GM18517 (cell line): ENCODE data around the gene DBR1.
A peak's percentile ranks its signal among the peaks of the same experiment; 100 is the strongest.
"Not testable (repeated sequence)": the region's sequence is repeated elsewhere in the genome, so short reads cannot be mapped to it uniquely, and the experiment has no call there.

ENCODE experiments used
- ATAC-seq: cut with Tn5 transposase; IDR thresholded peaks from one replicate; pipeline ENCODE4 v1.9.1; 2021; ENCODE audit warnings: mild to moderate bottlenecking, moderate library complexity; ENCODE audit not compliant: unreplicated experiment

Gene DBR1

DNA sequence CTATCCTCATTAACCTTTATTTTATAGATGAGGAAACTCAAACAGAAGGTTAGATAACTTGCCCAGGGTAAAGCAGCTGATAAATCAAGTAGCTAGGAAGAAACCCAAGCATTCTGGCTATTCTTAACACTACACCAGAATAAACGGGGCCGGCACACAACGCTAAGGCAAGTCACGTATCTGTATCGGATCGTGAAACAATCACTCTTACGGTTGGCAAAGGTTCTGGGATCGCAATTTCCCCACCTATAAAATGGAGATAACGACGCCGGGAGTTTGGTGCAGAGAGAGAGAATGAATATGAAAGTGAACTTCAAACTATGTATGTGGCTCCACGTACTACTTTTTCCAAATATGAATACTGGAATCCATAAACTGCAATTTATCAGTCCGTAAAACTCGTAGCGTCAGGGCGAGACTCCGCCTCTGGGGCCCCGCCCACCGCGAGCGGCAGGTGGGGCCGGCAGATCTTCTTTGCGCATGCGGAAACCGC, 12.1 kb upstream of the DBR1 start:
- ATAC-seq = peak; percentile 88

DNA sequence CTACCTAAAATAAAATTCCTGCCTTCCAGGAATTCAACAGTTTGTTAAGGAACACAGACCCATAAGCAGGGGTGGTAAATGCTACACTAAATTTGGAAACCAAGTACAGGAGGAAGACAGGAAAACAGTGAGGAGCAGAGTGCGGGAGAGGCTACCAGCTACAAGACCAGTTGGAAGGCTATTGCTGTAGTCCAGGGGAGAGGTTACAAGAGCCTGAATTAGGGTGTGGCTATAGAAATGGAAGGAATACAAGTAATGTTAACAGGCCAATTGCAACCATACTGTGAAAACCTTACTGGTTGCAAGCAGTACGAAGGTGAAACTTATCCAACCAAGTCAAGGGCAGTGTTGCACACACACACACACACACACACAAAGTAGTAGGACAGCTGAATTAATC, 11.5 kb upstream of the DBR1 start:
- ATAC-seq = no peak

DNA sequence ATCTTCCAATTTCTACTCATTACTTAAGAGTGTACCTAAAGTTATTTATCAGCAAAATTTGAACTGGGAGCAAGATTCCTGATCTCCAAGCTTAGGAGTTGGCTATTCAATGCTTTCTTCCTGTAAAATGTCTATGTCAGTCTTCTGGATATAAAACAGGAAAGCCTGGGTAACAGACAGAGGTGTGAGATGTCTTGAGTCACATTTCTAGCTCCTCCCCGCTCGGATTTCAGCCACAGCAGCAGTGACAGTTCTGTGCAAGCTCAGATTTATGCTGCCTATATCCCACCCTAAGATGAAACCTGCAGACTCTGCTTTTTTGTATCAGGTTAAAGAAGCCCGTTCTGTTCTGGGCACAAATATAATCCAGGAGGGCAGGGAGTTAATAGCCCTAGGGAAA, 10.3 kb upstream of the DBR1 start:
- ATAC-seq = no peak

DNA sequence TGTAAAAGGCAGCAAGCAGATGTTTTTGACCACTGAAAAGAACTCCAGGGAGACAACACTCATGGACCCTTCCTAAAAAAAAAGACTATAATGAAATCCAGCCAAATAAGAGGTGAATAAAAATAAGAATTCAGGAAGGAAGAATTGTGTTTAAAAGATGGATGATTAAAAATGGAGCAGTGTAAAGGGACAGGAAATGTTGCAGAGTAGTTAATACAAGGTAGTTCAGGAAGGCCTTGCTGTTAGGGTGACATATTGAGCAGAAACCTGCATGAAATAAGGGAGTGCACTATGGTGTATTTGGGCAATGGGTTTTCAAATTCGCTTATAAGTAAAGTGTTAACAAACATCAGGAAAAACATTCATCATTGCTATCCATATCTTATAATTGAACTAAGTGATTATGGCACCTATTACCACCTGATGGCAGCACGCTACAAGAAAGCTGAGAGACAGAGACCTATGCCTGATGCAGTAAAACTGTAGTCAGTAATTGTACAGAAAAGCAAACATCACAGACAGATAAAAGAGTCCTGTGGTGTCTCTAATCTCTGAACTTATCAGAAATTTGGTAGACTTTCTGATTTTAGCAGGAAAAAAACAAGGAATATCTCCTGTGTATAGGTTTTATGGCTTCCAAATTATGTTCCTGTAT, 5.8 kb upstream of the DBR1 start:
- ATAC-seq = peak; percentile 85

DNA sequence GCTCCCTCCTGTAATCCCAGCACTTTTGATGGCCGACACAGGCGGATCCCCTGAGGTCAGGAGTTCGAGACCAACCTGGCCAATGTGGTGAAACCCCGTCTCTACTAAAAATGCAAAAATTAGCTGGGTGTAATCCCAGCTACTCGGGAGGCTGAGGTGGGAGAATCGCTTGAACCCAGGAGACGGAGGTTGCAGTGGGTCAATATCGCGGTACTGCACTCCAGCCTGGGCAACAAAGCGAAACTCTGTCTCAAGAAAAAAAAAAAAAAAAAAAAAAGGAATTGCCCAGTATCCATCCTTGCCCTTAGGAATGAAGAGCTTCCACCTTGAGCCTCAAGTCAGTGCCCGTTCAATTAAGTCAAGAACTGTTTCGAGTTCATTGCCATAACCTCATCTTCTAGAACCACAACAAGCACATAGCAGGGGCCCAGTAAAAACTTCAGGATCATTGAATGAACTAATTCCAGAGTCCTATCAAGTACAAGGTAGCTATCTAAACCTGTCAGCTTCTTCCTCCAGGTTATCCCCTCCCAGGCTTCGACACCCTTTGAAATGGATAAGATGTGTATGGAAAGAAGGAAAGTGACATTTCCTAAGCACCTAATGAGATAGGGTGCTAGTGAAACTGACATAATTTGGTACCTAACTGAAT, 826 bp downstream of the DBR1 start:
- ATAC-seq = no peak

DNA sequence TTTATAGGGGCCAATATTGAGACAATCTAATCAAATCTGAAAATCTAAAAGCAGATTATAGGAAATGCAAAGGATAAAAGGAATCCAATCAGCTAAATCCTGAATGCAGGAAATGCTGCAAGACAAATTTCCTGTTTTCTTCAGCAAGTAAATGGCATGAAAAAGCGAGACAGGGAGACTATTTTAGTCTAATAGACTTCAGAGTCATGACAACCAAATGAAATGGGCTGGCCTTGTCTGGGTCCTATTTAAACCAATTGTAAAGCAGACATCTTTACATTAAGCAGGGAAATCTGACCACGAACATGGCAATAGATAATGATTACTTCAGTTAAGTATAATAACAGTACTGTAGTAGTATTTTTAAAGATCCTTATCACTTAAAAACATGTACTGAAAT, 2.1 kb downstream of the DBR1 start:
- ATAC-seq = no peak

DNA sequence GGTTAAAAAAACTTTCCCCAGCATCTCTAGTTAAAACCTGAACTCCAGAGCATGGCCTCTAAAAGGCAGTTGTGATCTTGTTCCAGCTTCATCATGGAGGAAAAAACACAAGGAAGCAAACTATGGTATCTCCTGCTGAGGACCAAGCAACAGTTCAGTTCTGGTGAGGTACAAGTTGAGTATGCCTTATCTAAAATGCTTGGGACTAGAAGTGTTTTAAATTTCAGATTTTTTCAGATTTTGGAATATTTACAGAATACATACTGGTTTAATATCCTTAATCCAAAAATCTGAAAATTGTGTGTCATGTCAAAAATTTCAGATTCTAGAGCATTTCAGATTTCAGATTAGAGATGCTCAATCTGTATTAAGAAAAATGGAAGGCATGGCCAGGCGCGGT, 9.7 kb downstream of the DBR1 start:
- ATAC-seq = no peak

DNA sequence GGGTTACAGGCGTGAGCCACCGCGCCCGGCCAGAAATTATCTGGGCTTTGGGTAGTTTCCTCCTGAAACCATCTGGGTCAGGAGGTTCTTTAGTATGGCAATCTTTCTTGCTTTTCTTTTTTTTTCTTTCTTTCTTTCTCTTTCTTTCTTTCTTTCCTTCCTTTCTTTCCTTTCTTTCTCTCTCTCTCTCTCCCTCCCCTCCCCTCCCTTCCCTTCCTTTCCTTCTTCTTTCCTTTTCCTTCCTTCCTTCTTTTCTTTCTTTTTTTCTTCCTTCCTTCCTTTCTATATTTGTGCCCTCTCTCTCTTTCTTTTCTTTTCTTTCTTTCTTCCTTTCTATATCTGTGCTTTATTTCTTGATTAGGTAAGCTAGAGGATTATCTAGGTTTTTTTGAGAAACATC, 17.0 kb downstream of the DBR1 start:
- no peak for ATAC-seq

DNA sequence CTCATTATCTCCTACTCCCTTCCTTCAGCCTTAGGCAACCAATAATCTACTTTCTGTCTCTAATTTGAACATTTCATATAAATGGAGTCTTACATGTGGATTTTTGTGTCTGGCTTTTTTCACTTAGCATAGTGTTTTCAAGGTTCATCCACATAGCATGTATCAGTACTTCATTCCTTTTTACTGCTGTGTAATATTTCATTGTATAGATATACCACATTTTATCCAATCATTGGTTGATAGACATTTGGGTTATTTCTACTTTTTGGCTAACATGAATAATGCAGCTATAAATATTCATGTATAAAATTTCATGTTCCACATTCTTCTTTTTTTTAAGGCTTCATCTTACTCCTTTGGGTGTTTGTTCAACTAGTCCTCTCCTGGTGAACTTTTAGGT, 20.2 kb downstream of the DBR1 start:
- ATAC-seq = no peak

DNA sequence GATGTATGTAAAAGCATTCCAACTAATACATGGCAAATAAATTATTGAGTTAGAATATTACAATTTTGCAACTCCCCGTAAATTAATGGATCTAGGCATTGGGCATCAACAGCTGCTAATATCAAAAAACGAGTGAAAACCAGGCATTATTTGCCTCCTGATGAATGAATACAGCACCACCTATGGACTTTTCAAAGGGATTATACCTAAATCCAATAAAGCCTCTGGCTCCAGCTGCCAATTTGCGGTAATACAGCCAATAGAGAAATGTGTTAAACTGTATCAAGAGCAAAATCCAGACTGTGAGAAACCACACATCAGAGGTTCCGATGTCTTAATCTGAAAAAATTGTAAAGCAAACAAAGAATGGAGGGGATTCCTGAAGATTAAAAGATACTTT, 26.2 kb downstream of the DBR1 start:
- no peak for ATAC-seq

DNA sequence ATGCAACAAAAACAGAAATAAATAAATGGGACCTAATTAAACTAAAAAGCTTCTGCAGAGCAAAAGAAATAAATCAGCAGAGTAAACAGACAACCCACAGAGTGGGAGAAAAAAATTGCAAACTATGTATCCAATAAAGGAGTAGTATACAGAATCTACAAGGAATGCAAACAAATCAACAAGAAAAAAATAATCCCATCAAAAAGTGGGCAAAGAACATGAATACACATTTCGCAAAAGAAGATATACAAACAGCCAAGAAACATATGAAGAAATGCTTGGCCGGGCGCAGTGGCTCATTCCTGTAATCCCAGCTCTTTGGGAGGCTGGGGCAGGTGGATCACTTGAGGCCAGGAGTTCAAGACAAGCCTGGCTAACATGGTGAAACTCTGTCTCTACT, 32.5 kb downstream of the DBR1 start:
- ATAC-seq = not testable (repeated sequence)

DNA sequence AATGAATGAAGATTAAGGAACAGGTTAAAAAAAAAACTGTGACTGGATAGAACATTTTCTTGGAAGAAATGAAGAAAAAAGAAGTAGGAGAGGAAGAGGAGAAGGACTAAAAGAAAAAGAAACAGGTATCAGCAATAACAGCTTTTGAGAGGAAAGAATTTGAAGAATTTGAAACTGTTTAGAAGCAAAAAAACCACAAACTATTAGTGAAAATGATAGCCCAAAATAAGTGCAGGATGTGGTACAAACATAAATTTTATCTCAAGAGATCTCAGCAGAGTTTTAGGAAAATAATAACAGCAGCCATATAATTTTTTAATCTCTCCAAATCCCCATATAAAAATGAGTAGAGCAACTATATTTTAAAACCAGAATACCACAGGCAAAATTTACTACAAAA, 33.8 kb downstream of the DBR1 start:
- ATAC-seq = no peak

DNA sequence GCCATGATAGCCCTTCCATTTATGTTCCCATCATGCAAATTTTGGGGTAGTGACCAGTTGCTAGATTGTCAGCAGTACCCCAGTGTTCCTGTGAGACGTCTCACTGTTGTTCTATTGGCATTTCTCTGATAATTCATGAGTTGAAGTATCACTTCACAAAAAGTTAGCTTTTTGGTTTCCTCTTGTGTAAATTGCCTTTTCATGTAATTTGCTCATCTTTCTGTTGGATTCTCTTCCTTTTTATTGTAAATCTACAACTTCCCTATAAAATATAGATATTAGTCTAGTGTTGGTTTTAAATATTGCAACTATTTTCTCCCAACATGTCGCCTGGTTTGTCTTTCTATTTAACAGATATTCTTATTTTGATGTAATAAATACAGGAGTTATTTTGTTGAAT, 35.0 kb downstream of the DBR1 start:
- no peak for ATAC-seq

DNA sequence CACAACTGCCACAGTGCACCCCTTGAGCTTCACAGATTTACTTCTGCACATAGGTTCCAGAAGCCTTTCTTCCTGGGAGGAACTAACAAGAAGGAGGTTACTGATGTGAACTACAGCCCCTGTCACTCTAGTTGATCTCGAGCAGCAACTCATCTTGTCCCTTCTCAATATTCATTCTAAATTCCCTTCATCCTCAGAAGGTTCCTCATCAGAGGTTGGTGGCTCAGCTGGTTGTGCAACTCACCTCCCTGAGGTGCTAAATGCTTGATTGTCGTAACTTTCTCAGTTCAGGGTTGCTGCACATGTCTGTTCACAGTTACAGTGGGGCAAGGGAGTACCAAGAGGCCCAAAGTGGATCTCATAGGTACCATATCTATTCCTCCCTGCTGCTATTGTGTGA, 36.9 kb downstream of the DBR1 start:
- no peak for ATAC-seq

DNA sequence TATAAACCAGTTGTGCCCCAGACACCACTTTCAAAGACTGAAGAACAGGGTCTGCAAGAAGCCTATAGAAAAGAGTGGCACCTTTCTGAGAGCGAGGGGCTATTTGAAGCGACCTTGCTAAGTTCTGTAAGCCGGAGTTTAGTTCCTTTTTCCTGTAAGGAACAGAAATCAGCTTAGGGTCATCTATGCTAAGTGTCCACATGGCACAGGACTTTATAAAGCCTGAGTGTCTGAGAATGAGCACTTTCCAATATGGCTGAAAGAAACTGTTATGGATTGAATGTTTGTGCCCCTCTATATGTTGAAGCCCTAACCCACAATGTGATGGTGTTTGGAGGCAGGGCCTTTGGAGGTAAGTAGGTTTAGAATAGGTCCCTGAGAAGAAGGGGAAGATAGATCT, 38.5 kb downstream of the DBR1 start:
- ATAC-seq = no peak

DNA sequence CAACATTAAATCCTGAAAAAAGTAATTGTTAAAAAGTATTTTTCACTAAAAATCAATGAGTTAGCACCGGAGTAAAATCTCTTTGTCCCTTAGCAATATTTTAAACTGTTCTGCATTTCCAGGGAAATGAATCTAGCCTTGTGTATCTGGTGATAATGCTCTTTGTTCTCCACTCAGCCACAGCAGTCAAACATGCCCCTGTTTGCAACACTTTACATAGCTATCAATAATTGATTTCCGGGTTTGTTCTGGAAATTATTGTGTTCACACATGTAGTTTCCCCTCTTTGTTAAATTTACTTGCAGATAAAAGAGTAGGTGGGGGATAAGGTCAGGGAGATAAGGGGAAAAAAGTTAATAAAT, 38.9 kb downstream of the DBR1 start:
- ATAC-seq = no peak

DNA sequence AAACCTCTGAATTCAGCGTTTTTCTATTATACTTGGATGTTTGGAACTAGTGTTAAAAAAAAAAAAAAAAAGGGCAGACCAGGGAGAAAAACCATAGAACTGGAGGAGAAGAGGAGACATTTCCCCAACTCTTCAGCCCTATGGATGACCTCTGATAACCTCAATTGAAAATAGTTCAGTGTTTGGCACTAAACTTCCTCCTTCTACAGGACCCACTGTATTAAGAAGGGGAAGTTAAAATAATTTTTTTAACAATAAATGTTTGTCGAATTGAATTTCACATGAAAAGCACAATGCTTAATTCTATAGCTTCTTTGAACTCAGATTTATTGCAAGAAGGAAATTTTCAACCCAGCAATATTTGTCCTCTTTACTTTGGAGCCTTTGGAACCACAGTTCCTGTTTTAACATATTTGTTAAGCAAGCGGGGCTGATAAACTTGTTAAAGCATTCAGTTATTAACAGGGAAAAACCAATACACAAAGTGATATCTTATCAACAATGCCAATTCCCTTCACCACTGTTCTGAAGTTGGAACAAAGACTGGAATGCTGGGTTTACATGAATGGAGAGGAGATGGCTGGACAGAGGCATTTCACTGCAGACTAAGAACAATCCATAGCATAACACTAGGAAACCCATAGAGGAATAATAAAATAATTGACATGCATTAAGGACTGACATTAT, 39.4 kb downstream of the DBR1 start:
- ATAC-seq = no peak

DNA sequence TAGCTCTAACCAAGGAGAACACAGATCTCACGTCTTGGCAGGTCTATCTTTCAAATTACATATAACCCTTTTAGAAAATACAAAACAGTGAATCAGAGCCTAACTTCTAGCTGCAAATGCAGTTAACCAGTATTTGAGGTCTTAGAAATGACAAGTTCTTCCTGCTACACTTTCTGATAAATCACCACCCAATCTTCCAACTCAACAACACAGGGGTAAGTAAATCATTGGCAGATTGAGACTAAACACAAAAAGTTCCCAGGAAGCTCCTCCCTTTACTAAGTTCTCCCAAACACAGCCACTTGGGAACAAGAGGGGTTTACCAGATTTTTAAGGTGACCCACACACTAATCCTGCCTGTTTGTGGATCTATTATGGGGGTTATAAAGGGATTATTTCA, 42.5 kb downstream of the DBR1 start, which contains the start of gene A4GNT:
A4GNT (minus strand) TSS at position 152 of the 400 bp plus-strand sequence. CDS start 1,134 bp downstream, outside the sequence.
- no peak for ATAC-seq

DNA sequence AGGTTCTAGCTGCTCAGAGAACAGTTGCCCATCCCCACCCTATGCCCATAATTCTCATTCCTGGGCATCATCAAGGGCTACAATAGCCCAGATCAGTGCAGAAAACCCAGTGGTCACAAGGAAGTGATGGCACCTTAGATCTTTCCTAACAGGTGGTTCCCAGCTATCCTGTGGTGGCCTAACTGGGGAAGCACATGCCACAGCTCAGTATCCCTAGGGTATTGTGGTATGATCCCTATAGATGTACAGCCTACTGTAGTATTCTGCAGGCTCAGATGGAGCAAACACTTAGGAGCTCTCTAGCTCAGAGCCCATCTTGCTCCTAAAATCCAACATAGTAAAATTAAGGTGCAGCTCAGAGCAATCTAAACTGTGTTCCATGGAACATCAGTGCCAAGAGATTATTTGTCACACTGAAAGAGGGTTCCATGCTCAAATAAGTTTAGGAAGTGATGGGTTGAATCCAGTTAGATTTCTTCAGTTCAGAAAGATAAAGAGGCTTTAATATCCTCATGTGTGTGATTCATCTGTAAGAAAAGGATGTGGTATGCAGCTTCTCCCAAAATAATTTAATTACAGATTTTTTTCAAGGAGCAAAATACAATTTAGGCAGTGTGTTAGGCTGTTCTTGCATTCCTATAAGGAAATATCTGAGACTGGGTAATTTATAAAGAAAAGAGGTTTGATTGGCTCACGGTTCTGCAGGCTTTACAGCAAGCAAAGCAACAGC, 46.9 kb downstream of the DBR1 start:
- no peak for ATAC-seq

DNA sequence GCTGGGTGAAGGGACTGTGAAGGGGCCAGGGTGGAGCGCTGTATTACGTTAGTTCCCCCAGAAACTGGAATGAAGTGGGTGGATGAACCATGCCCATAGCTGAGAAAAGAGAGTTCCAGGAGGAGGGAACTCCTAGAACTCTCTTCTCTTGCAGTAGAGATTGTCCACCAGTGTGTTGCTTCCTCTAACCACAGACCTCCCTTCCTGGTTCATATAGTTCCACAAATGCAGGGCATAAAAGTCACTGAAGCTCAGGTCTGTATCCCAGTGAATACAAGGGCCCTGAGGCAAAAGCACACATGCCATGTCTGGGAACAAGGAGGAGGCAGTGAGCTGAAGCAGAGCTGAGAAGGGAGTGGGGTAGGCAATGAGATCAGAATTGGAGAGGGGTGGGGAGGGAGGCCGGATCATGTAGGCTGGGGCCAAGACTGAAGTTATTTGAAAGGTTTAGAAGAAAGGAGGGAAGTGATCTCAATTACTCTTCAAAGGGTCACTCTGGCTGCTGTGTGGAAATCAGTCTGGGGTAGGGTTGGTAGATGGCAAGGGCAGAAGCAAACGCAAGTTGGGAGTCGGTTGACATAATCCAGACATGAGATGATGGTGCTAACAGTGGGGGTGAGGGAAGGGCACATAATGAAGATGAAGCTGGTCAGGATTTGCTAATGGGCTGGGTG, 49.0 kb downstream of the DBR1 start:
- no peak for ATAC-seq
